Smooth muscle cell of the brain vasculature (primary cell): ENCODE results near the gene FSHR.

Experiments
- DNase-seq: peaks from one replicate; pipeline ENCODE4 v3.0.0-alpha.2; 2012; ENCODE audit warnings: low read depth, low spot score

The FSHR gene, protein sequence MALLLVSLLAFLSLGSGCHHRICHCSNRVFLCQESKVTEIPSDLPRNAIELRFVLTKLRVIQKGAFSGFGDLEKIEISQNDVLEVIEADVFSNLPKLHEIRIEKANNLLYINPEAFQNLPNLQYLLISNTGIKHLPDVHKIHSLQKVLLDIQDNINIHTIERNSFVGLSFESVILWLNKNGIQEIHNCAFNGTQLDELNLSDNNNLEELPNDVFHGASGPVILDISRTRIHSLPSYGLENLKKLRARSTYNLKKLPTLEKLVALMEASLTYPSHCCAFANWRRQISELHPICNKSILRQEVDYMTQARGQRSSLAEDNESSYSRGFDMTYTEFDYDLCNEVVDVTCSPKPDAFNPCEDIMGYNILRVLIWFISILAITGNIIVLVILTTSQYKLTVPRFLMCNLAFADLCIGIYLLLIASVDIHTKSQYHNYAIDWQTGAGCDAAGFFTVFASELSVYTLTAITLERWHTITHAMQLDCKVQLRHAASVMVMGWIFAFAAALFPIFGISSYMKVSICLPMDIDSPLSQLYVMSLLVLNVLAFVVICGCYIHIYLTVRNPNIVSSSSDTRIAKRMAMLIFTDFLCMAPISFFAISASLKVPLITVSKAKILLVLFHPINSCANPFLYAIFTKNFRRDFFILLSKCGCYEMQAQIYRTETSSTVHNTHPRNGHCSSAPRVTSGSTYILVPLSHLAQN

DNA sequence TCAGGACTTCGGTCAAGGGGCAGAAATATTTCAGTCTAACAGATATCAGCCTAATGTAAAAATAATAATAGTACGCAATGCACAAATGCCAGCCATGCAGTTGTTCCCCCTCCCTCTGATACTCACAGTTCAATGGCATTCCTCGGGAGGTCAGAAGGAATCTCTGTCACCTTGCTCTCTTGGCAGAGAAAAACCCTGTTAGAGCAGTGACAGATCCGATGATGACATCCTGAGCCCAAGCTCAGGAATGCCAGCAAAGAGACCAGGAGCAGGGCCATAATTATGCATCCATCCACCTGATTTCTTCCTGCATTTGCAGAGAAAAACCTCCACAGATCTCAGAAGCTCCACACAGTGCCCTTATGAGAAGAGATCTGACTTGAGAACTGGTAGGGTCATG lies at the start of gene FSHR:
Gene FSHR (minus strand): TSS at position 376 of the 400 bp plus-strand sequence. CDS start 98 bp downstream, at position 278.
- DNase-seq: no peak

DNA sequence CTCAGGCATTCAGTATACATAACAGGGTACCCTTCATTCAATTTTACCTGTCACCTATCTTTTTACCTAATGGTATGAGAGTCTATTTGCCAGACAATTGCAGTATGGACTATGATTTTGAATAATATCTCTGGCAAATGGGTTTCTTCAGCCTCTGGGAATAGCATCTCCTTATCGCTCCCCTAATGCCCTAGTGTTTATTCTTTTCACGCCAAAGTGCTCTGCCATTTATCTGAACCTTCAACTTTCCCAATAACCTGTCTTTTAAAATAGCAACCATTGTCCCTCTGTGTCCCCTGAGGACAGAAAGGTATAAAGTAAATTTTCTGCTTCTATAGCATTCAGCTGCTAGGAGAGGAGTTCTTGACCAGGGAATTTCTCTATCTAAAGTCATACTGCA lies 45.0 kb upstream of the FSHR start:
- DNase-seq: no peak

DNA sequence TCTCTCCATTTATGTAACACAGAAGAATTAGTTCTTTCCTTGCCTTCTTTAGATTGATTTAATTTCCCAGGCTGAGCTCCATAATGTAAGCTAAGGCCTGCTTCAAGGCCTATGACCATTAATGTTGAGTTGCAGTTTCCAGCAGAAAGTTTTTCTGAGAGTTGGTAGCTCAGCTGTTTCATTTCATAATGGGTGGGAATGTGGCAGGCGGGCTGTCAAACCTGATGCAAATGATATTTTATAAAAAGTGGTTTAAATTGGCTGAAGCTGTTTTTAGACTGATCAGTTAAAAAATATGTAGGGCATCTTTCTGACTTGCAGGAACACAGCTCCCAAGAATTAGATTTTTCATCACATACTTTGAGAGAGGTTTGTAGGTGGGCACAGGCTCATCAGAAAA lies 40.4 kb upstream of the FSHR start:
- no peak for DNase-seq

DNA sequence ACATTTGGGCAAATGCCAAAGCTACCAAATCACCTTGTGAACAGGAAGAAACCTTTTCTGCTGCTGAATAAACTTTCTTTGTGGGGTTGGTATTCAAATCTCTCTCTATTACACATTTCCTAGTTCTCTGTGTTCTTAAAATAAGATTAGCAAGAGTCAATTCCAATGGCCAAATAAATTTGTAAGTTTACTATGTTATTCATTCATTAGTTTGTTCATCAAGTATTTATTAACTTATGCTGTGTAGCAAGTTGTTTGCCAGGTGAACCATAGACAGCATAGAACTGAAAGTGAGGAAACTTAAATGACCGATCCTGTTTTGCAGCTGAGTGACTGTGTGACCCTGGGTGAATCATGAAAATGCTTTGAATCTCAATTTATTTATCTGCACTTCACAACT lies 37.7 kb upstream of the FSHR start:
- DNase-seq: no peak

DNA sequence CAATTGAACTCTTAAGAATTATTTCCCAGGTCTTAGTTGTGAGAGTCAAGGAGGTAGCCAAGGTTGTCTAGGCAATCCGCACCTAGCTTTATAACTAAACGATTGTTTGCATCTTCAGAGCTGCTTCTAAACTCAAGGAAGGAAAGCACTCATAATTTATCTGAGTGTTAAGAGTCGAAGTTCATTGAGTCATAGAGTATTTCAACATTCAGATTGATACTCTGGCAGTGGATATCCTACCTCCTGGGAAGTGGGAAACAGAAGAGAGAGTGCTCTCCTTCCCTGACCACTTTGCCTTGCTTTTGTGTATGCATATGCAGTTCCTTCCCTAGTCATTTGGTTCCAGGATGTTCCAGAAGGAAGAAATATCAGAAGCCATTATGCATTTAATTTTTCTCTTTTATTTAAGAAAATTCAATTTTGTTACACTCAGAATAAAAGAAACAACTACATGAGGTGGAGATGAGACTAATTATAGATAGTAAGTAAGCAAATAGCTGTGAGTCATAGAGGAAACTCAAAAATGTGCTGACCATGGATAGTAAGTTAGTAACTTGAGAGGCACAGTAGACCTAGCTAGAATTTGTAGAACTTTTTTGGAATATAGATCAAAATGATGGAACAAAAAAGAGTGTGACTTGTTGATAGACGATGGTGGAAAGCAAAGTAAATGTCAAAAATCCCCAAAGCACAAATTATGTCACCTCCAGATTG lies 35.4 kb upstream of the FSHR start:
- no peak for DNase-seq

DNA sequence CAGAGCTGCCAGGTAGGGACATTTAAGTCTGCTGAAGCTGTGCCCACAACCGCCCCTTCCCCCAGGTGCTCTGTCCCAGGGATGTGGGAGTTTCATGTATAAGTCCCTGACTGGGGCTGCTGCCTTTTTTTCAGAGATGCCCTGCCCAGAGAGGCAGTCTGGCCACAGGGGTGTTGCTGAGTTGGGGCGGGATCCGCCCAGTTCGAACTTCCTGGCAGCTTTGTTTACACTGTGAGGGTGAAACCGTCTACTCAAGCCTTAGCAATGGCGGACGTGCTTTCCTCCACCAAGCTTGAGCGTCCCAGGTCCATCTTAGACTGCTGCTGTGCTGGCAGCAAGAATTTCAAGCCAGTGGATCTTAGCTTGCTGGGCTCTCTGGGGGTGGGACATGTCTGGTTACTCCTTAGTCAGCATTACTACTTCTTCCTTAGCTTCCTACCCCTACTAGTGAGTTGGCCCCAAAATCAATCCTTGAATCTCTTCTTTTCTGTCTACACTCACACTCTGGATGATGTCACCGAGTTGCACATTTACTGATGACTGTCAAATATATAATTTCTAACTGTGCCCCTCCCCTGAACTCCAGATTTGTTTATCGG lies 31.8 kb upstream of the FSHR start:
- no peak for DNase-seq

DNA sequence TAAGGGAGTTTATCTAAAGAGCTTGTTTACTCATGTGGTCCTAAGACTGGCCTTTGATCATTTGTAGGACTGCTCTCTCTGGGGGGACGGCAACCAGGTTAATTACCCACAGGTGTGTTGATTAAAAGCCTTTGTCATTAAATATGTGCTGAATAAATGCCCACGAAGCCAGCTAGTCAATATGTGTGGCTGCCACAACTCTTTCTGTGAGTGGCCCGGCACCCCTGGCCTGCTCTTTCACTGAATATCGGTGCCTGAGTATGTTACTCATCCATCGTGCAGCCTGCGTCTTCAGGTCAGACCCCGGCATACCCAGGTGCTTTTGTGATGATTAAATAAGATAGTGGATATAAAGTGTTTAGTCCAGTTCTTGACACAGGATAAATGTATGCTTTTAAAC lies 24.3 kb upstream of the FSHR start:
- no peak for DNase-seq

DNA sequence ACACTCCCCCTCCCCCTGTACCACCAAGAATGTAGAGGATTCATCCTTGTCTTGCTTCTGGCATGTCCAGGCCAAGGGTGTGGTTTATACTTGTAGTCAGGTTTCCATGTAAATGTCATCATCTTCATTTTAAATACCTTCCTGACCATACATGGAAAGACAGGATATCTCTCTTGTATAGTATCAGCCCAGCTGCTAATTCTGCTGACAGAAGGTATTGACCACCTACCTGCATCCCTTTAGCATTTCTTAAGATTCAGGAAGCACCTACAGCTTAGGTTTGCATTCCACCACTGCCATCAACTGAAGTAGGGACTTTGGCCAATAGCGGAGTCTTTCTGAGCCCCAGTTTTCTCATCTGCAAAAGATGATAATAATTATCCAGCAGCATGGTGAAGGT lies 22.9 kb upstream of the FSHR start:
- DNase-seq: no peak

DNA sequence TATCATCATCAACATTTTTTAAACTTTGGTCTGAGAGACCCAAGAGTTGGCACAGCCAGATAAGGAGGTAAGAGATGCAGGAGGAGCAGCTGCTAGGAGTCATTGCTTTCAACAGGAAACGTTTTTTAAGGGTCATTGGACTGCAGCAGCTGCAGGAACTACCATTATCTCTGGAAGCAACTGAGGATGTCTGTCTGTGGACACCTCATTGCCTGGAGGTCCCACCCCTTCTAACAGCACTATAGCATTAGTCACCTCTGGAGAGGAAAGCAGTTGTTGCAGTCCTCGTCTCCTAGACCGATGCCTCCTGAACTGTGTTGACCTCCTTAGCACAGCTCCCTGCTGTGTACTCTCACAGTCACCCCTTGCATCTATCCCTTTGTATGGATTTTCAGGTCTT lies 21.5 kb upstream of the FSHR start:
- DNase-seq: no peak

DNA sequence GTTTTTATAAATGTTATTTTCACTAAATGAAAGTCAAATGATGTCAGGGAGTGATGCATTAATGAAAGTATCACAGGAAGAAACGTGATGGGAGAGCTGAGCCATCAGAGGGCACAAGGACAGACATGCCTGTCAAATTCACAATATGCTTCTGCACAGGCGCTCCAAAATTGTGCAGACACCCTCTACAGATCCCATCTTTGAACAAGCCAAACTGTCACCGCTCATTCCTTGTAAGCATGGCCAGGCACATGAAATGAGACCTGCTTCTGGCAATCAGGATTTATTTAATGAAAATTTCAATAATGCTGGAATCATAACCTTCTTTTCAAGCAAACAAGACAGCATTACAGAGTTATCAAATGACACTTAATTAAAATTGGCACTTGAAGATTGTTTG lies 20.4 kb upstream of the FSHR start:
- no peak for DNase-seq

DNA sequence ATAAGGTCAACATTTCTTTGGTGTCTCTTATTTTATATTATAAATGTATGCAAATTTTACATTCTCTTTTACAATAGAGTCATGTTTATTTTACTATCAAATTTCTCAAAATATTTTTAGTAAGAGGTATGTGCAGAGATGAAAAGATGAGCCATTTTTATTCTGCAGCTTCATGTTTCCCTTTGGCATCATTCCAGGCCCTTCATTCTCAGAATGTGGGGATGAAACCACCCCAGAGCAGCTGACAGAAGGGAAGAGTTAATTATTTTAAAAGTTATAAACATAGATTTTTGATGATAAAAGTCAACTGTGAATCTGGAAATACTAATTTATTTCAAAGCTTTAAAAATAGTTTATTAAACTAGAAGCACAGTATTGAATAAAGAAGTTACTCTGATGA lies 12.8 kb upstream of the FSHR start:
- no peak for DNase-seq

DNA sequence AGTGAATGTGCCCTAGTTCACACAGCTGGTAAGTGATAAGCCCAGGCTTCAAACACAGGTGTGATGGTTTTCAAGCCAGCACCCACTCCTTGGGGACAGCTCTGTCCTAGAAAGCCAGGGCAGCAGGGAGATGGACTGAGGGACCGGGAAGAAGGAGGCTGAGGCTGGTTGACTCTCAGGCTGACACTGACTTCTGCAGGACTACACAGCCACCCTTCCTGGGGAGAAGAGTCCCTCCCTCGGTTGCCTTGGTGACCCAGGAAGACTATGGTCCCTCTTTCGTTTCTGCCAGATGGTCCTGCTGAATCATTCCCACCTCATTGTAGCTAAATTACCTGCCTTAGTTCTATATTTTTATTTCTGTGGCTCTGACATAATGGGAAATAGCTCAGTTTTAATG lies 11.3 kb upstream of the FSHR start:
- no peak for DNase-seq

DNA sequence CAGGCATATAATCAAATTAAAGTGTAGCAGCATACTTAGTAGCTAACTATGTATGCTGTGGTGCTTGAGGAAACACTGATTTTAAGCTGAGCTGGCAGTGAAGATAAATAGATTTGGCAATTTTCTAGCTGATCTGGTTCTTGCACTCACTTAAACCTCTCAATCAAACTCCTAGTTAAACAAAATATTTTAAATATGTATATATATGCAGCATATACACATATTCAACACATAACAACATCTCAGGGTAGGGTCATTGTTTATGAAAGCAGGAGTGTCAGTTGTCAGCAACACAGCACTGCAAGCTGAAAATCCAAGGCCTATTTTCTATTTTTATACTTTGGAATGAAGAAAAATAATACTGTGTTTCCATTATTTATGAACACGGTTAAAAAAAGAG lies 10.4 kb upstream of the FSHR start:
- DNase-seq: no peak

DNA sequence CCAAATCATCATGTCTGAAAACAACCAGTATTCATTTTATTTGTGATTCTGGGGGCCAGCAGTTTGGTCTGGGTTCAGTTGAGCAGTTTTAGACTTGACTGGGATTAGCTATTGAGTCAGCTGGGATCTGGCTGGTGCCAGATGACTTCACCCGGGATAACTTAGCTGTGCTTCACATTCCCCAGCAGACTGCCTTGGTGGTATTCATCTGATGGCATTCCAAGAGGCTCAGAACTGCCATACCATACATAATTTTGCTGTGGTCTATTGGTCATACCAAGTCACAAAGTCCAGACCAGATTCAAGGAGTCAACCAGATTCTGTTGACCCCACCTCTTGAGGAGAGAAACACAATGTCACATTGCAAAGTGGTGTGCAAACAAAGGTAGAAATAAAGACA lies 7.8 kb upstream of the FSHR start:
- no peak for DNase-seq

DNA sequence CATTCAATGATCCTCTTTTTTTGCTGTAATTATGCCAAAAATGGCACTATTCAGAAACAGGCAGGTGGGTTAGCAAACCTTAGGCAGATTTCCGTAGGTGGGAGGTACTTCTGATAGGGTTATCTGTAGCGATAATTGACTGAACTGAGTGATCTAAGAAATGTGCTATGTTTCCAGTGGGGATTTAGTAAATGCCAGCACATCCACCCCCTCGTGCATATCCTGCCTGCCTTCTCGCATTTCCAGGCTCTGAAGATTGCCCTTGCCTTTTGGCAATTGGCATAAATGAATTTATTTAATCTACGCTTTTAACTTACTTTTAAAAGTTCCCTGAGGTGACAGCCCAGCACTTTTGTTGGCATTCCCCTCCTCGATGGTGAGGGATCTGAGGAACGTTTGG lies 576 bp upstream of the FSHR start:
- no peak for DNase-seq

DNA sequence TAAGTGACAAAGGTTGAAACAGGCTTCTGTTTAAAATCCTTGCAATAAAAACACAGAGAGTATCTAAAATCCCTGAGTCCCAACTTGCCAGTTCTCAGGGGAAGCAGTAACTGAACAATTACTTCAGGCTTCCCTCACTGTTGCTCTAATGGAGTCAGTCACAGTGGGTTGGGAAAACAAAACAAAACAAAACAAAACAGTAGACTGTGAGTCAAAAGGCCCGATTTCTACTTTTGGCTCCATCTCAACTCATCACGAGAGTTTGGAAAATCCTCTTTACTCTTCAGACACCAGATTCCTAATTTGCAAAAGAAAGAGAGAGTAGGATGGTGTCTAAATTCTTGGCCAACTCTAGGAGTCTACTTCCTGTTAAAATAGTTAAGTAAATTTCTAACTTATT lies 1.1 kb downstream of the FSHR start:
- DNase-seq: no peak

DNA sequence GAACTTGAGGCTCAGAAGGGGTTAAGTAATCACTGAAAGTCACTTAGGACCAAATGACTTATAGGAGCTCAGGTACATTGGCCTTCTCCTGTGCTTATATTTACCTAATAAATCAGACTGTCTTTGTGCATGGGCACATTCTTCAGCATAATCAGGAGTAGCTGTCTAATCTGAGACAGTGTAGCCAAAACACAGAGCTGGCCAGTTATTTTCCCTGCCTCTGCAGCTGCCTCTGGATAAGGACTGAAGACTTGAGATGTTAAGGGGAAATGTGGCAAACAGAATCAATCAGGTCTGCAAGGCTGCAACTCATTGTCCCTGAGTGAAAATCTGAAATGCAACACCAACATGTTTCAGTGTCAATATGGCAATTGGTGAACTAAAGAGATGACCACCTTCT lies 1.5 kb downstream of the FSHR start:
- DNase-seq: no peak

DNA sequence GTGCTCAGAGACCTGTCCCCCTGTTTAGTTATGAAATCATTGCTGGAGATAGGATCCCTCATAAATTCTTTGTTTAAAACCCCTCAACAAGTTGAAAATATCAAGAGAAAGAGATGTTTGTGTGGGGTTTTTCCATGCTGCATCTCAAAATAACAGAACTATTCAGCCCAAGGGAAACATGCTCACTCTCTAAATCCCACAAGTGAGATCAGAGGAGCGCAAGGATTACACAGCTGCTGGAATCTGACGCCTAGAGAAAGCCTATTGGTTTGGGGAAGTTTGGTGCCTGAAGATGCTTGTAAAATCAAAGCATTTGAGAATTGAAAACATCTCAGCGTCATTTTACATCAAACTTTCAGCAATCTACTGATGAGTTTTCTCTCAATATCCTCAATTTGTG lies 7.9 kb downstream of the FSHR start:
- DNase-seq: no peak

DNA sequence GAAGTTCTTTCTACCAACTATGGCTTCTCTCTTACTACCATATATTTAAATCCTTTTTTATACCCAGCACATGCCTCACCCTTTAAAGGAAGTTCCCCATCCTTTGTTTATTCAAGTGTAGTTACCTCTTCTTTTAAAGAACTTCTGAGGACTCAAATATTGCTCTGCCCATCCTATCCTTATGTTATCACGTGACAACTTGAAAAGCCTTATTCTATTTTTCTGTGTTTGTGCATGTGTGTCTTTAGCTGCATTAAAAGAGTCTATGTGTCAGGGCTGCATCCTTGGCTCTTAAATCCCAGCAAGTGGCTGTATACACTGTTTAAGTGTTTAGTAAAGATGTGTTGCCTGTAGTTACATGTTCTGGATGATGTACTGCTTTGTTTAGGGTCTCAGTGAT lies 22.5 kb downstream of the FSHR start:
- DNase-seq: no peak

DNA sequence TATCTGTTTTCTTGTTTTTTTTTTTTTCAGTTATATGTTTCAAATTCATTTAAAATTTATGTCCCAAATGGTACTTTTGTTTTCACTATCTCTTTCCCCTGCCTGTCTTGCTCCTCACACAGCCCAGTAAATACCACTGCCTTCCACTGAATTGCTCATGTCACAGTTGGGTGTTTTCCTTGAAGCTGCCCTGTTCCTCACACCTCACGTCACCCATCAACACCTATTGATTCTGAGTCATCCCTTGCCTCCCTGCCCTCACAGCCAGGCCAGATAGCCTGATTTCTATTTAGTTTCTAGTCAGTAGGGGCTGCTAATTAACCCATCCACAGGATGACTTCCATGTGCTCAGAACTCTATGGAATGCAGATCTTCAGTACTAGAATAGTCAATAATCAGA lies 25.3 kb downstream of the FSHR start:
- DNase-seq: no peak

DNA sequence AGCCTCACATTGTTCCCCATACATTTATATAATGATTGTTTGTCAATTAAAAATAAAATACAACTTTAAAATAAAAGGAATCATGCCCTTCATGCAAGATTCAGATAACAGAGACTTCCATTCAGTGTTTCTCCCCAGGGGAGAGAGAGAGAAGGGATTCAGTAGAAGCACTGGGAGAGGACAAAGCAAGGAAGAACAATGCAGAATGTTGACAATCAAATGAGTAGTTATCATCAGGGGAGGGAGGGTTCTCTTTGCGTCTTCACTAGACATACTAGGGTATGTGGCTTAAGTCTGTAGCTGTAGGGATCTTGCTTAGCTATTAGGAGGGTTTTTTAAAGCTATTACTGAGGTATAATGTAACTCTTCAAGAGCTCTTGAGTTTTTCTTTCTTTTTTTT lies 30.7 kb downstream of the FSHR start:
- DNase-seq: no peak

DNA sequence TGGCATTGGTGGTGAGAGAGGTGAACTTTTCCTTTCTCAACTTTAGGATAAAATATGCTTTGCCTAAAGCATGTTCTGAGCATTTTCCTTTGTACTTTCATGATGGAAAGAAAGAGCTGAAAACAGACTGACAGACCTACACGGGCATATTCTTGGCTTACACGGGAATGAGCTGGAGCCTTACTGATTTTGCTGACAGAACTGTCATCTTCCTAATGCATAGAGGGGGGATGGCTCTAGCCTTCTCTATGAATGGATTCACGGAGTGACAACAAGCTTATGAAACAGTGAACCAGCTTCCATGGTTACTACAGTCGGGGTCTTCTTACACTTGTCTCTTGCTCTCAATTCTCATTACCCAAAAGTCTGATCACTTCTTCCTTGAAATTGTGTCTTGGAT lies 32.2 kb downstream of the FSHR start:
- DNase-seq: no peak
